OCI-LY3 (cell line): ENCODE results near the gene PHC3.

Experiments used
- CTCF ChIP-seq: fragments of 200-600, 300-600 bp; sonication (generic); IDR thresholded peaks from 2 replicates; pipeline ENCODE4 v1.5.1; 2014; ENCODE audit warnings: antibody characterized with exemption, low read length, low read depth
- EZH2phosphoT487 ChIP-seq: fragments of 200-600 bp; shearing (Covaris generic); IDR thresholded peaks from 2 replicates; pipeline ENCODE4 v1.6.1; 2018; ENCODE audit warnings: antibody characterized with exemption, mixed run types, low read depth

GRCh38 chr3:170203457-170203856, 21.9 kb upstream of the PHC3 start:
- TF ChIP-seq CTCF (no peak), EZH2phosphoT487 (no peak)
